ENCODE data around the gene RAB40C.

The RAB40C gene

DNA sequence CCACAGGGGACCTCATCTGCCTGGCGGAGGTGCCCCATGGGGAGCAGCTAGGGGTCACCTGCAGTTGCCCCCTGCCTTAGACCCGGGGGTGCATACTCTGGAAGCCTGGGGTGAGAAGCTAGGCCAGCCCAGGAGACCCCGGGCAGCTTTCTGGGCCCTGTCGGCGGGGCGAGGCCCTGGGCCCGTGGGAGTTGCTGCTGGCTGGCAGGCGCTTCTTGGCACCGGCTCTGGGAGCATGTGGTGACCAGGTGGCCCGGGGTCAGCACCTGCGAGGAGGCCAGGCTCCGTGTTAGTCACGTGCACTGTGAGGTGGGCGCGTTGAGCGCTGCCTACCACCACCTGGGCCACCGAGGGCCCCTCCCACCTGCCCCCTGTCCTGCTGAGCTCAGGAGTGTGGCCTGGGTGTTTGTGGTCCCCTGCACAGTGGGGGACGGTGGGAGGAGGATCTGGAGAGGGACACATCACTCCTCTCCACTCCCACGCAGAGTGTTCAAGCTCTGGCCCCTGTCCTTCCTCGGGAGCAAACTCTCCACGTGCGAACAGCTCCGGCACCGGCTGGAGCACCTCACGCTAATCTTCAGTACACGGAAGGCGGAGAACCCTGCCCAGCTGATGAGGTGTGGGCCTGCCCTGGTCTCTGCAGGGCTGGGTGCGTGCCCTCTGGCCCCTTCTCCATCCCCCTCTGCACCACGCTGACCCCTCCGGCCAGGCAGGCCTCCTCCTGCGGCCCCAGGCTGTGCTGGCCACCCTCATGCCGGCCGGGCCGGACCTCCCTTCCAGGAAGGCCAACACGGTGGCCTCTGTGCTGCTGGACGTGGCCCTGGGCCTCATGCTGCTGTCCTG, 14.3 kb upstream of the RAB40C start:
- Histone ChIP-seq H3K27ac (ENCODE audit: low read length) (no peak overlapping the region), H3K9me3 (ENCODE audit: insufficient read depth, low read length) (no peaks in the 10 kb centered on the region), H3K36me3 (replicated peaks; ENCODE audit: low read depth, low read length) (no peaks in the 10 kb centered on the region), H3K79me2 (ENCODE audit: low read length) (peaks cover 7% of the 10 kb centered on the region), H3K4me2 (ENCODE audit: low read length) (no peak overlapping the region), H3K27me3 (ENCODE audit: low read depth, low read length) (no peaks in the 10 kb centered on the region), H3K9ac (ENCODE audit: low read length) (no peak overlapping the region), H4K20me1 (ENCODE audit: insufficient read depth, low read length) (no peaks in the 10 kb centered on the region), H2AFZ (ENCODE audit: low read depth, low read length) (no peak overlapping the region), H3K4me1 (ENCODE audit: low read length) (no peaks in the 10 kb centered on the region), H3K4me3 (ENCODE audit: low read length) (no peak overlapping the region)
- TF ChIP-seq EZH2phosphoT487 (IDR thresholded peaks at IDR 0.05; ENCODE audit: low read depth) = no peak
- TF ChIP-seq, protein P1, sequence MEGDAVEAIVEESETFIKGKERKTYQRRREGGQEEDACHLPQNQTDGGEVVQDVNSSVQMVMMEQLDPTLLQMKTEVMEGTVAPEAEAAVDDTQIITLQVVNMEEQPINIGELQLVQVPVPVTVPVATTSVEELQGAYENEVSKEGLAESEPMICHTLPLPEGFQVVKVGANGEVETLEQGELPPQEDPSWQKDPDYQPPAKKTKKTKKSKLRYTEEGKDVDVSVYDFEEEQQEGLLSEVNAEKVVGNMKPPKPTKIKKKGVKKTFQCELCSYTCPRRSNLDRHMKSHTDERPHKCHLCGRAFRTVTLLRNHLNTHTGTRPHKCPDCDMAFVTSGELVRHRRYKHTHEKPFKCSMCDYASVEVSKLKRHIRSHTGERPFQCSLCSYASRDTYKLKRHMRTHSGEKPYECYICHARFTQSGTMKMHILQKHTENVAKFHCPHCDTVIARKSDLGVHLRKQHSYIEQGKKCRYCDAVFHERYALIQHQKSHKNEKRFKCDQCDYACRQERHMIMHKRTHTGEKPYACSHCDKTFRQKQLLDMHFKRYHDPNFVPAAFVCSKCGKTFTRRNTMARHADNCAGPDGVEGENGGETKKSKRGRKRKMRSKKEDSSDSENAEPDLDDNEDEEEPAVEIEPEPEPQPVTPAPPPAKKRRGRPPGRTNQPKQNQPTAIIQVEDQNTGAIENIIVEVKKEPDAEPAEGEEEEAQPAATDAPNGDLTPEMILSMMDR (IDR thresholded peaks at IDR 0.05; ENCODE audit: low read depth, low read length) = no peak

DNA sequence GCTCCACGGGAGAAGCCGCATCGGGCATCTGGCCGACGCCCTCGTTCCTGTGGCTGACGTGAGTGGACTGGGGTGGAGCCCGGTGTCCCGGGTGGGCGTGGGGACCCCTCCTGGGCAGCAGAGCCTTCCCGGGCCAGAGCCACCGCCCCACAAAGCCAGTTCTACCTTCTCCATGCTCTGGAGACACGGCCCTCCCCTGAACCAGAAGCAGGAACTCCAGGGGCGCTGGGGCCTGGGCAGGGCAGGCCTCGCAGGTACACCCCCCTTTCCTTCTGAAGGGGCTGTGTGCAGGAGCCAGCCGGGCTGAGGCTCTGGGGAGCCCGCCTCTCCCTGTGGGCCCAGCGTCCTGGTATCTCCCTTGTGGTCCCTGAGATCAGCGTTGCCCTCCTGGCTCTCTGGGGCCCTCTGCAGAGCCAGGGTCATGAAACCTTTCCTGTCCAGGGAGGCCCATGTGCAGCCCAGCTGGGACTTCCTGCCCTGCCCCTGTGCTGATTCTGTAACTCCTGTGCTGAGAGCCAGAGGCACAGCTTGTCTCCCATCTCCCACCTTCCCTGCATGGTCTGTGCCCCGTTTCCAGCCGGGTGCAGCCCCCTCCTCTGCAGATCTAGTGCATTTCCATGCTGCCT, 13.6 kb upstream of the RAB40C start:
- H3K27me3 ChIP-seq (ENCODE audit: low read depth, low read length) = no peaks in the 10 kb centered on the region
- H4K20me1 ChIP-seq (ENCODE audit: insufficient read depth, low read length) = no peaks in the 10 kb centered on the region
- H3K4me1 ChIP-seq (ENCODE audit: low read length) = no peaks in the 10 kb centered on the region
- TF ChIP-seq, protein P1 (IDR thresholded peaks at IDR 0.05; ENCODE audit: low read depth, low read length) = no peak
- TF ChIP-seq EZH2phosphoT487 (IDR thresholded peaks at IDR 0.05; ENCODE audit: low read depth) = no peak
- H3K4me3 ChIP-seq (ENCODE audit: low read length) = no peak overlapping the region
- H3K36me3 ChIP-seq (replicated peaks; ENCODE audit: low read depth, low read length) = no peaks in the 10 kb centered on the region
- H3K9me3 ChIP-seq (ENCODE audit: insufficient read depth, low read length) = no peaks in the 10 kb centered on the region
- H3K27ac ChIP-seq (ENCODE audit: low read length) = no peak overlapping the region
- H3K4me2 ChIP-seq (ENCODE audit: low read length) = no peak overlapping the region
- no peak overlapping the region for H2AFZ ChIP-seq (ENCODE audit: low read depth, low read length)
- no peaks in the 10 kb centered on the region for H3K79me2 ChIP-seq (ENCODE audit: low read length)
- no peak overlapping the region for H3K9ac ChIP-seq (ENCODE audit: low read length)

DNA sequence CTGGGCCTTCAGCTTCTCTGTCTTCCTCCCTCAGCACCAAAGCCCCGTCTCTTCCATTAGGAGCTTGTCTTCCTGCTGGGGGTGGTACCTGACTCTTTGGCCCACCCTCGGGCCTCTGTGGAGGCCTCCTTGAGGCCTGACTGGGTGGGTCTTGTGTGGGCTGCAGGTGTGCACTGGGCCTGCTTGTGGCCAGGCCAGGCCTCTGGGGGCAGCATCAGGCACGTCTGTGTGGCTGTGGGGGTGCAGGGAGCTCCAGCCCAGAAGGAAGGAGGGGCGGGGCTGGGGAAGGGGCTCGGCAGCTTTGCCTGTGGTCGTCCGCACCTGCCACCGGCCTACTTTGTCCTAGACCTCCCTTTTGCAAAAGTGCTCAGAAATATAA, 13.1 kb upstream of the RAB40C start:
- Histone ChIP-seq H3K27me3 (ENCODE audit: low read depth, low read length) (no peaks in the 10 kb centered on the region), H3K9ac (ENCODE audit: low read length) (no peak overlapping the region), H4K20me1 (ENCODE audit: insufficient read depth, low read length) (no peaks in the 10 kb centered on the region), H3K4me2 (ENCODE audit: low read length) (no peak overlapping the region), H3K9me3 (ENCODE audit: insufficient read depth, low read length) (no peaks in the 10 kb centered on the region), H3K4me3 (ENCODE audit: low read length) (no peak overlapping the region), H3K27ac (ENCODE audit: low read length) (no peak overlapping the region), H2AFZ (ENCODE audit: low read depth, low read length) (no peak overlapping the region), H3K36me3 (replicated peaks; ENCODE audit: low read depth, low read length) (no peaks in the 10 kb centered on the region), H3K79me2 (ENCODE audit: low read length) (no peaks in the 10 kb centered on the region), H3K4me1 (ENCODE audit: low read length) (no peaks in the 10 kb centered on the region)
- TF ChIP-seq, protein P1 (IDR thresholded peaks at IDR 0.05; ENCODE audit: low read depth, low read length) = no peak
- TF ChIP-seq EZH2phosphoT487 (IDR thresholded peaks at IDR 0.05; ENCODE audit: low read depth) = no peak

DNA sequence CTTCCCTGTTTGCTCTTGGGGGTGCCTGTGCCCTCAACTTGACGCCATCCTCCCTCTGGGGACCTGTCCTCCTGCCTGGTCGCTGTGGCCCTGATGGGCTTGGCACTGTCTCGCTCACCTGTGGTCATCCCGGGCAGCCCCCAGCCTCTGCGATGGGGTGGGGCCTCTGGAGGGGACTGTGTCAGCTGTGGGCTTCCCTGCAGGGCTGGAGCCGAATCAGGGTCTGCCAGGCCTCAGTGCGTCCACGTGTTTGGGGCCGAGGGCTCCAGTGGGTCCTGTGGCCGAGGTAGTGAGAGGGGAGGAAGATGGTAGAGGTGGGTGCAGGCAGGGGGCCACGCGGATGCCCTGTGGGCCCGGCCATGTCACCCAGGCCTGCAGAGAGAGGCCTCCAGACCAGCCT, 12.1 kb upstream of the RAB40C start:
- Histone ChIP-seq H3K36me3 (replicated peaks; ENCODE audit: low read depth, low read length) (no peaks in the 10 kb centered on the region), H3K9me3 (ENCODE audit: insufficient read depth, low read length) (no peaks in the 10 kb centered on the region), H3K27ac (ENCODE audit: low read length) (no peak overlapping the region), H3K4me1 (ENCODE audit: low read length) (no peaks in the 10 kb centered on the region), H3K9ac (ENCODE audit: low read length) (no peak overlapping the region), H3K27me3 (ENCODE audit: low read depth, low read length) (no peaks in the 10 kb centered on the region), H3K4me2 (ENCODE audit: low read length) (no peak overlapping the region), H2AFZ (ENCODE audit: low read depth, low read length) (no peak overlapping the region), H4K20me1 (ENCODE audit: insufficient read depth, low read length) (no peaks in the 10 kb centered on the region), H3K4me3 (ENCODE audit: low read length) (no peak overlapping the region), H3K79me2 (ENCODE audit: low read length) (no peaks in the 10 kb centered on the region)
- no peak for TF ChIP-seq EZH2phosphoT487 (IDR thresholded peaks at IDR 0.05; ENCODE audit: low read depth)
- TF ChIP-seq, protein P1 (IDR thresholded peaks at IDR 0.05; ENCODE audit: low read depth, low read length) = no peak
